Measurements from ENCODE around the gene NPHP3.
"Not testable (repeated sequence)": the region's sequence is repeated elsewhere in the genome, so short reads cannot be mapped to it uniquely, and the experiment has no call there.

The NPHP3 gene

GRCh38 chr3:132655471-132655870 lies 66.7 kb downstream of the NPHP3 start:
- Histone ChIP-seq H3K27me3 (ENCODE audit: control insufficient read depth, insufficient read depth, low read length) (no peaks in the 10 kb centered on the region), H3K36me3 (ENCODE audit: control insufficient read depth, insufficient read depth, low read length) (no peaks in the 10 kb centered on the region), H3K9ac (ENCODE audit: low read length) (no peak overlapping the region), H3K9me3 (ENCODE audit: control insufficient read depth, low read length) (no peaks in the 10 kb centered on the region), H3K4me3 (ENCODE audit: low read length) (no peak overlapping the region), H3K4me1 (ENCODE audit: control insufficient read depth, insufficient read depth, low read length) (peaks cover 4% of the 10 kb centered on the region)

- Histone ChIP-seq H3K36me3 (ENCODE audit: control insufficient read depth, insufficient read depth, low read length) (no peaks in the 10 kb centered on the region), H3K4me3 (ENCODE audit: low read length) (no peak overlapping the region), H3K27me3 (ENCODE audit: control insufficient read depth, insufficient read depth, low read length) (no peaks in the 10 kb centered on the region), H3K9ac (ENCODE audit: low read length) (no peak overlapping the region), H3K4me1 (ENCODE audit: control insufficient read depth, insufficient read depth, low read length) (peaks cover 4% of the 10 kb centered on the region), H3K9me3 (ENCODE audit: control insufficient read depth, low read length) (no peaks in the 10 kb centered on the region)
Observed at GRCh38 chr3:132654721-132655120, 67.5 kb downstream of the NPHP3 start.

GRCh38 chr3:132654190-132654589 lies 68.0 kb downstream of the NPHP3 start:
- no peak overlapping the region for H3K4me3 ChIP-seq (ENCODE audit: low read length)
- no peaks in the 10 kb centered on the region for H3K27me3 ChIP-seq (ENCODE audit: control insufficient read depth, insufficient read depth, low read length)

GRCh38 chr3:132652640-132653270 lies 69.5 kb downstream of the NPHP3 start:
- Histone ChIP-seq H3K9me3 (ENCODE audit: control insufficient read depth, low read length) (no peaks in the 10 kb centered on the region), H3K36me3 (ENCODE audit: control insufficient read depth, insufficient read depth, low read length) (no peaks in the 10 kb centered on the region), H3K4me3 (ENCODE audit: low read length) (no peak overlapping the region), H3K4me1 (ENCODE audit: control insufficient read depth, insufficient read depth, low read length) (no peaks in the 10 kb centered on the region), H3K27me3 (ENCODE audit: control insufficient read depth, insufficient read depth, low read length) (no peaks in the 10 kb centered on the region), H3K9ac (ENCODE audit: low read length) (no peak overlapping the region)

More at GRCh38 chr3:132654190-132654589, 68.0 kb downstream of the NPHP3 start:
- no peak overlapping the region for H3K9ac ChIP-seq (ENCODE audit: low read length)
- peaks cover 4% of the 10 kb centered on the region for H3K4me1 ChIP-seq (ENCODE audit: control insufficient read depth, insufficient read depth, low read length)
- H3K9me3 ChIP-seq (ENCODE audit: control insufficient read depth, low read length), result no peaks in the 10 kb centered on the region
- no peaks in the 10 kb centered on the region for H3K36me3 ChIP-seq (ENCODE audit: control insufficient read depth, insufficient read depth, low read length)

- Histone ChIP-seq H3K27me3 (ENCODE audit: control insufficient read depth, insufficient read depth, low read length) (no peaks in the 10 kb centered on the region), H3K9me3 (ENCODE audit: control insufficient read depth, low read length) (no peaks in the 10 kb centered on the region), H3K4me3 (ENCODE audit: low read length) (no peak overlapping the region), H3K4me1 (ENCODE audit: control insufficient read depth, insufficient read depth, low read length) (no peaks in the 10 kb centered on the region), H3K9ac (ENCODE audit: low read length) (no peak overlapping the region), H3K36me3 (ENCODE audit: control insufficient read depth, insufficient read depth, low read length) (no peaks in the 10 kb centered on the region)
Observed at GRCh38 chr3:132650153-132650552, 72.1 kb downstream of the NPHP3 start.

- no peak overlapping the region for H3K9ac ChIP-seq (ENCODE audit: low read length)
- no peak overlapping the region for H3K4me3 ChIP-seq (ENCODE audit: low read length)
- H3K36me3 ChIP-seq (ENCODE audit: control insufficient read depth, insufficient read depth, low read length), result no peaks in the 10 kb centered on the region
- no peaks in the 10 kb centered on the region for H3K4me1 ChIP-seq (ENCODE audit: control insufficient read depth, insufficient read depth, low read length)
- no peaks in the 10 kb centered on the region for H3K9me3 ChIP-seq (ENCODE audit: control insufficient read depth, low read length)
- H3K27me3 ChIP-seq (ENCODE audit: control insufficient read depth, insufficient read depth, low read length), result no peaks in the 10 kb centered on the region
Observed at GRCh38 chr3:132645058-132645457, 77.2 kb downstream of the NPHP3 start.

GRCh38 chr3:132643366-132643765 lies 78.8 kb downstream of the NPHP3 start:
- H3K9me3 ChIP-seq (ENCODE audit: control insufficient read depth, low read length), result no peaks in the 10 kb centered on the region
- no peak overlapping the region for H3K9ac ChIP-seq (ENCODE audit: low read length)
- no peak overlapping the region for H3K4me3 ChIP-seq (ENCODE audit: low read length)
- no peaks in the 10 kb centered on the region for H3K27me3 ChIP-seq (ENCODE audit: control insufficient read depth, insufficient read depth, low read length)
- no peaks in the 10 kb centered on the region for H3K36me3 ChIP-seq (ENCODE audit: control insufficient read depth, insufficient read depth, low read length)
- no peaks in the 10 kb centered on the region for H3K4me1 ChIP-seq (ENCODE audit: control insufficient read depth, insufficient read depth, low read length)

- no peaks in the 10 kb centered on the region for H3K4me1 ChIP-seq (ENCODE audit: control insufficient read depth, insufficient read depth, low read length)
- H3K27me3 ChIP-seq (ENCODE audit: control insufficient read depth, insufficient read depth, low read length), result no peaks in the 10 kb centered on the region
- H3K36me3 ChIP-seq (ENCODE audit: control insufficient read depth, insufficient read depth, low read length), result no peaks in the 10 kb centered on the region
- no peak overlapping the region for H3K4me3 ChIP-seq (ENCODE audit: low read length)
- H3K9ac ChIP-seq (ENCODE audit: low read length), result no peak overlapping the region
- H3K9me3 ChIP-seq (ENCODE audit: control insufficient read depth, low read length), result no peaks in the 10 kb centered on the region
Observed at GRCh38 chr3:132642539-132642847, 79.7 kb downstream of the NPHP3 start.

- no peaks in the 10 kb centered on the region for H3K9me3 ChIP-seq (ENCODE audit: control insufficient read depth, low read length)
- H3K27me3 ChIP-seq (ENCODE audit: control insufficient read depth, insufficient read depth, low read length), result no peaks in the 10 kb centered on the region
- no peak overlapping the region for H3K9ac ChIP-seq (ENCODE audit: low read length)
- H3K4me3 ChIP-seq (ENCODE audit: low read length), result no peak overlapping the region
- H3K4me1 ChIP-seq (ENCODE audit: control insufficient read depth, insufficient read depth, low read length), result no peaks in the 10 kb centered on the region
- no peaks in the 10 kb centered on the region for H3K36me3 ChIP-seq (ENCODE audit: control insufficient read depth, insufficient read depth, low read length)
Observed at GRCh38 chr3:132641837-132642538, 80.2 kb downstream of the NPHP3 start.

GRCh38 chr3:132641427-132641826 lies 80.8 kb downstream of the NPHP3 start:
- H3K4me3 ChIP-seq (ENCODE audit: low read length); H3K4me1 ChIP-seq (ENCODE audit: control insufficient read depth, insufficient read depth, low read length); H3K9ac ChIP-seq (ENCODE audit: low read length); H3K27me3 ChIP-seq (ENCODE audit: control insufficient read depth, insufficient read depth, low read length); H3K36me3 ChIP-seq (ENCODE audit: control insufficient read depth, insufficient read depth, low read length); H3K9me3 ChIP-seq (ENCODE audit: control insufficient read depth, low read length): not testable (repeated sequence)

GRCh38 chr3:132638706-132639105 lies 83.5 kb downstream of the NPHP3 start:
- H3K4me1 ChIP-seq (ENCODE audit: control insufficient read depth, insufficient read depth, low read length), result no peaks in the 10 kb centered on the region
- H3K4me3 ChIP-seq (ENCODE audit: low read length), result no peak overlapping the region
- no peaks in the 10 kb centered on the region for H3K27me3 ChIP-seq (ENCODE audit: control insufficient read depth, insufficient read depth, low read length)
- no peak overlapping the region for H3K9ac ChIP-seq (ENCODE audit: low read length)
- H3K36me3 ChIP-seq (ENCODE audit: control insufficient read depth, insufficient read depth, low read length), result no peaks in the 10 kb centered on the region
- H3K9me3 ChIP-seq (ENCODE audit: control insufficient read depth, low read length), result no peaks in the 10 kb centered on the region

- Histone ChIP-seq H3K9ac (ENCODE audit: low read length) (no peak overlapping the region), H3K27me3 (ENCODE audit: control insufficient read depth, insufficient read depth, low read length) (no peaks in the 10 kb centered on the region), H3K36me3 (ENCODE audit: control insufficient read depth, insufficient read depth, low read length) (no peaks in the 10 kb centered on the region), H3K4me1 (ENCODE audit: control insufficient read depth, insufficient read depth, low read length) (no peaks in the 10 kb centered on the region), H3K9me3 (ENCODE audit: control insufficient read depth, low read length) (no peaks in the 10 kb centered on the region), H3K4me3 (ENCODE audit: low read length) (no peak overlapping the region)
Observed at GRCh38 chr3:132637590-132637989, 84.6 kb downstream of the NPHP3 start.

Data from mucosa of stomach (tissue), 1 donor.